Fibroblast of lung (primary cell): ENCODE measurements around the gene DNM1. TPM values are rescaled to one million over a fixed set of nuclear protein-coding genes. Genes with fewer than 3 reads are reported as not detected.
A peak's percentile ranks its signal among the peaks of the same experiment; 100 is the strongest.

Experiments
- DNase-seq, 2 donors: peaks; one replicate each; pipeline versions ENCODE4 v3.0.0 to v3.0.0-alpha.2; 2010; ENCODE audit warnings: low read depth in 2 of 2
- H2AFZ ChIP-seq: 2 replicates; pipeline ENCODE4 v1.5.1; 2012; ENCODE audit warnings: low read length, control low read depth, inconsistent platforms
- H3K27ac ChIP-seq: 2 replicates; pipeline ENCODE4 v1.5.1; 2011; ENCODE audit warnings: low read length, control low read depth; ENCODE audit not compliant: insufficient read depth
- H3K27me3 ChIP-seq: 2 replicates; pipeline ENCODE4 v1.5.1; 2011; ENCODE audit warnings: mild to moderate bottlenecking, low read length; ENCODE audit not compliant: control insufficient read depth, insufficient read depth
- H3K36me3 ChIP-seq: 2 replicates; pipeline ENCODE4 v1.5.1; 2011; ENCODE audit warnings: low read length; ENCODE audit not compliant: control insufficient read depth, insufficient read depth
- H3K4me1 ChIP-seq: 2 replicates; pipeline ENCODE4 v1.5.1; 2011; ENCODE audit warnings: low read length; ENCODE audit not compliant: control insufficient read depth, insufficient read depth; ENCODE audit errors: extremely low read depth
- H3K4me2 ChIP-seq: 2 replicates; pipeline ENCODE4 v1.5.1; 2011; ENCODE audit warnings: low read length, control low read depth; ENCODE audit not compliant: insufficient read depth; ENCODE audit errors: extremely low read depth
- H3K4me3 ChIP-seq, 4 experiments: fragments of 200-600 bp in 1 of 4; sonication (generic) in 1 of 4; replicated peaks in 1 of 4; 2 replicates each; pipeline ENCODE4 v1.5.1; 2011 to 2016; ENCODE audit warnings: low read length in 4 of 4, low read depth in 3 of 4, mild to moderate bottlenecking in 3 of 4, control low read depth in 2 of 4, inconsistent platforms in 1 of 4, mixed read lengths in 1 of 4; ENCODE audit not compliant: insufficient read depth in 1 of 4; ENCODE audit errors: control extremely low read depth in 1 of 4
- H3K79me2 ChIP-seq: 2 replicates; pipeline ENCODE4 v1.5.1; 2012; ENCODE audit warnings: mild to moderate bottlenecking, low read length, inconsistent platforms; ENCODE audit not compliant: control insufficient read depth, insufficient read depth
- H3K9ac ChIP-seq: 2 replicates; pipeline ENCODE4 v1.5.1; 2011; ENCODE audit warnings: mild to moderate bottlenecking, low read length, control low read depth; ENCODE audit not compliant: insufficient read depth
- H3K9me3 ChIP-seq: 2 replicates; pipeline ENCODE4 v1.5.1; 2012; ENCODE audit warnings: low read depth, low read length; ENCODE audit not compliant: control insufficient read depth, insufficient read depth
- H4K20me1 ChIP-seq: 2 replicates; pipeline ENCODE4 v1.5.1; 2011; ENCODE audit warnings: low read length; ENCODE audit not compliant: control insufficient read depth, insufficient read depth; ENCODE audit errors: extremely low read depth
- EZH2 ChIP-seq: IDR thresholded peaks from 2 replicates; pipeline ENCODE4 v1.5.1; 2012; ENCODE audit warnings: low read length, control low read depth, mild to moderate bottlenecking; ENCODE audit errors: missing control alignments
- polyA plus RNA-seq, 2 donors: library from polyadenylated mRNA; depleted of rRNA in 1 of 2; stranded (reverse) in 1 of 2; unstranded in 1 of 2; fragments of >200 nt; gene quantifications; 2 replicates each; pipeline ENCODE4 v1.2.1, GENCODE V29; 2011 to 2012; ENCODE audit warnings: missing spikeins in 1 of 2
- total RNA-seq: library from RNA; depleted of rRNA; stranded (reverse); fragments of >200 nt; gene quantifications from 2 replicates; pipeline ENCODE4 v1.2.1, GENCODE V29; 2014
- TF ChIP-seq, protein P1 (sequence below), 2 donors: IDR thresholded peaks in 1 of 2; conservative IDR thresholded peaks in 1 of 2; 1 replicate in 1 of 2; 2 replicates in 1 of 2; pipeline ENCODE4 v1.5.1; 2011 to 2012; ENCODE audit warnings: low read length in 2 of 2, control low read depth in 1 of 2, inconsistent platforms in 1 of 2, low read depth in 1 of 2, mild to moderate bottlenecking in 1 of 2

Gene DNM1
- total and polyA plus RNA-seq, 2 donors (not counting 1 experiment from before 2014, with no cell fraction given), result 3.7 to 30.4 TPM

- H3K27me3 ChIP-seq, result no peaks in the 10 kb centered on the region
- TF ChIP-seq, protein P1, sequence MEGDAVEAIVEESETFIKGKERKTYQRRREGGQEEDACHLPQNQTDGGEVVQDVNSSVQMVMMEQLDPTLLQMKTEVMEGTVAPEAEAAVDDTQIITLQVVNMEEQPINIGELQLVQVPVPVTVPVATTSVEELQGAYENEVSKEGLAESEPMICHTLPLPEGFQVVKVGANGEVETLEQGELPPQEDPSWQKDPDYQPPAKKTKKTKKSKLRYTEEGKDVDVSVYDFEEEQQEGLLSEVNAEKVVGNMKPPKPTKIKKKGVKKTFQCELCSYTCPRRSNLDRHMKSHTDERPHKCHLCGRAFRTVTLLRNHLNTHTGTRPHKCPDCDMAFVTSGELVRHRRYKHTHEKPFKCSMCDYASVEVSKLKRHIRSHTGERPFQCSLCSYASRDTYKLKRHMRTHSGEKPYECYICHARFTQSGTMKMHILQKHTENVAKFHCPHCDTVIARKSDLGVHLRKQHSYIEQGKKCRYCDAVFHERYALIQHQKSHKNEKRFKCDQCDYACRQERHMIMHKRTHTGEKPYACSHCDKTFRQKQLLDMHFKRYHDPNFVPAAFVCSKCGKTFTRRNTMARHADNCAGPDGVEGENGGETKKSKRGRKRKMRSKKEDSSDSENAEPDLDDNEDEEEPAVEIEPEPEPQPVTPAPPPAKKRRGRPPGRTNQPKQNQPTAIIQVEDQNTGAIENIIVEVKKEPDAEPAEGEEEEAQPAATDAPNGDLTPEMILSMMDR (conservative IDR thresholded peaks at IDR 0.05 in 1 of 2, IDR thresholded peaks at IDR 0.05 in 1 of 2; ENCODE audit: low read depth in 1 of 2, low read length in 2 of 2), result no peak
- no peak for TF ChIP-seq EZH2
- no peak overlapping the region for H2AFZ ChIP-seq
- H3K9me3 ChIP-seq, result no peaks in the 10 kb centered on the region
- no peaks in the 10 kb centered on the region for H3K79me2 ChIP-seq
- H3K4me1 ChIP-seq, result no peaks in the 10 kb centered on the region
- H4K20me1 ChIP-seq, result no peaks in the 10 kb centered on the region
- DNase-seq, result no peak
- no peaks in the 10 kb centered on the region for H3K36me3 ChIP-seq
- no peak overlapping the region for H3K27ac ChIP-seq
- H3K4me3 ChIP-seq, result peak overlapping the region in 1 of 4 experiments; percentile 73
- peak overlapping the region; percentile 72 for H3K4me2 ChIP-seq
- no peak overlapping the region for H3K9ac ChIP-seq
Measured at GRCh38 chr9:128204858-128205257, 1.7 kb downstream of the DNM1 start.

GRCh38 chr9:128205296-128205944 lies 2.2 kb downstream of the DNM1 start:
- Histone ChIP-seq H3K9me3 (no peaks in the 10 kb centered on the region), H4K20me1 (no peaks in the 10 kb centered on the region), H3K9ac (no peak overlapping the region), H3K36me3 (no peaks in the 10 kb centered on the region), H3K79me2 (no peaks in the 10 kb centered on the region), H2AFZ (no peak overlapping the region), H3K4me1 (no peaks in the 10 kb centered on the region), H3K27me3 (no peaks in the 10 kb centered on the region), H3K4me3 (peak overlapping the region in 1 of 4 experiments; percentile 73), H3K27ac (no peak overlapping the region), H3K4me2 (no peak overlapping the region)
- TF ChIP-seq, protein P1 (conservative IDR thresholded peaks at IDR 0.05 in 1 of 2, IDR thresholded peaks at IDR 0.05 in 1 of 2; ENCODE audit: low read depth in 1 of 2, low read length in 2 of 2), result no peak
- no peak for TF ChIP-seq EZH2
- no peak for DNase-seq

GRCh38 chr9:128206484-128206883 lies 3.3 kb downstream of the DNM1 start:
- H3K27me3 ChIP-seq, result no peaks in the 10 kb centered on the region
- H3K4me3 ChIP-seq, result no peak overlapping the region
- H3K79me2 ChIP-seq, result no peaks in the 10 kb centered on the region
- no peaks in the 10 kb centered on the region for H4K20me1 ChIP-seq
- no peaks in the 10 kb centered on the region for H3K4me1 ChIP-seq
- no peaks in the 10 kb centered on the region for H3K9me3 ChIP-seq
- H3K36me3 ChIP-seq, result no peaks in the 10 kb centered on the region
- H3K4me2 ChIP-seq, result no peak overlapping the region
- no peak for DNase-seq
- no peak overlapping the region for H3K27ac ChIP-seq
- TF ChIP-seq, protein P1 (conservative IDR thresholded peaks at IDR 0.05 in 1 of 2, IDR thresholded peaks at IDR 0.05 in 1 of 2; ENCODE audit: low read depth in 1 of 2, low read length in 2 of 2), result no peak
- no peak for TF ChIP-seq EZH2
- H3K9ac ChIP-seq, result no peak overlapping the region
- no peak overlapping the region for H2AFZ ChIP-seq
